H9 (cell line): ENCODE results near the gene GATAD1. TPM values are rescaled to one million over a fixed set of nuclear protein-coding genes. Genes with fewer than 3 reads are reported as not detected.
"Not testable (repeated sequence)": the region's sequence is repeated elsewhere in the genome, so short reads cannot be mapped to it uniquely, and the experiment has no call there.

ENCODE experiments used
- DNase-seq: peaks from one replicate; pipeline ENCODE4 v3.0.0-alpha.2; 2017
- H2AFZ ChIP-seq: one replicate; pipeline ENCODE4 v1.6.1; 2013; ENCODE audit warnings: mild to moderate bottlenecking, low read length, control low read depth, moderate library complexity
- H2AK5ac ChIP-seq: 2 replicates; pipeline ENCODE4 v1.6.1; 2013; ENCODE audit warnings: low read length, control low read depth, mixed read lengths; ENCODE audit not compliant: insufficient read length
- H2BK120ac ChIP-seq: one replicate; pipeline ENCODE4 v1.6.1; 2013; ENCODE audit warnings: low read depth, mild to moderate bottlenecking, low read length, control low read depth, inconsistent platforms; ENCODE audit not compliant: poor library complexity, severe bottlenecking
- H2BK12ac ChIP-seq: 2 replicates; pipeline ENCODE4 v1.6.1; 2013; ENCODE audit warnings: low read length, control low read depth, mixed read lengths, low read depth; ENCODE audit not compliant: insufficient read length
- H2BK15ac ChIP-seq: 2 replicates; pipeline ENCODE4 v1.6.1; 2013; ENCODE audit warnings: low read depth, low read length, control low read depth
- H2BK20ac ChIP-seq: one replicate; pipeline ENCODE4 v1.6.1; 2013; ENCODE audit warnings: low read depth, mild to moderate bottlenecking, low read length, control low read depth, inconsistent platforms; ENCODE audit not compliant: poor library complexity, severe bottlenecking
- H2BK5ac ChIP-seq: 2 replicates; pipeline ENCODE4 v1.6.1; 2013; ENCODE audit warnings: low read length, control low read depth, mixed read lengths; ENCODE audit not compliant: insufficient read length
- H3K14ac ChIP-seq: 2 replicates; pipeline ENCODE4 v1.6.1; 2013; ENCODE audit warnings: low read length, control low read depth; ENCODE audit not compliant: insufficient read depth
- H3K18ac ChIP-seq: 2 replicates; pipeline ENCODE4 v1.6.1; 2013; ENCODE audit warnings: low read depth, mild to moderate bottlenecking, mixed read lengths, low read length, control low read depth; ENCODE audit not compliant: insufficient read length
- H3K23ac ChIP-seq: 2 replicates; pipeline ENCODE4 v1.6.1; 2013; ENCODE audit warnings: low read length, control low read depth, mixed read lengths, low read depth; ENCODE audit not compliant: insufficient read length
- H3K23me2 ChIP-seq: 2 replicates; pipeline ENCODE4 v1.6.1; 2013; ENCODE audit warnings: low read depth, mild to moderate bottlenecking, mixed read lengths, low read length, control low read depth; ENCODE audit not compliant: insufficient read length, poor library complexity, severe bottlenecking
- H3K27ac ChIP-seq: 2 replicates; pipeline ENCODE4 v1.5.1; 2013; ENCODE audit warnings: low read length, control low read depth, mixed read lengths, low read depth; ENCODE audit not compliant: insufficient read length
- H3K27me3 ChIP-seq: 2 replicates; pipeline ENCODE4 v1.6.1; 2013; ENCODE audit warnings: low read length, control low read depth, inconsistent platforms; ENCODE audit not compliant: insufficient read depth
- H3K4ac ChIP-seq: 2 replicates; pipeline ENCODE4 v1.6.1; 2013; ENCODE audit warnings: low read depth, mild to moderate bottlenecking, control low read depth, inconsistent platforms, low read length, moderate library complexity
- H3K4me1 ChIP-seq: 2 replicates; pipeline ENCODE4 v1.6.1; 2013; ENCODE audit warnings: low read length, control low read depth, inconsistent platforms; ENCODE audit not compliant: insufficient read depth
- H3K4me2 ChIP-seq: 2 replicates; pipeline ENCODE4 v1.6.1; 2013; ENCODE audit warnings: low read length, control low read depth, mixed read lengths; ENCODE audit not compliant: insufficient read length, insufficient read depth
- H3K56ac ChIP-seq: 2 replicates; pipeline ENCODE4 v1.6.1; 2013; ENCODE audit warnings: low read depth, mild to moderate bottlenecking, mixed read lengths, low read length, control low read depth; ENCODE audit not compliant: insufficient read length
- H3K79me1 ChIP-seq: 2 replicates; pipeline ENCODE4 v1.6.1; 2013; ENCODE audit warnings: low read depth, mild to moderate bottlenecking, moderate library complexity, low read length, control low read depth, inconsistent platforms; ENCODE audit not compliant: insufficient read depth, poor library complexity, severe bottlenecking
- H3K79me2 ChIP-seq: 2 replicates; pipeline ENCODE4 v1.6.1; 2013; ENCODE audit warnings: low read length, control low read depth, inconsistent platforms; ENCODE audit not compliant: insufficient read depth
- H3K9ac ChIP-seq: 2 replicates; pipeline ENCODE4 v1.6.1; 2013; ENCODE audit warnings: low read length, control low read depth, mixed read lengths; ENCODE audit not compliant: insufficient read length; ENCODE audit errors: extremely low read depth
- H3K9me3 ChIP-seq: one replicate; pipeline ENCODE4 v1.6.1; 2013; ENCODE audit warnings: low read depth, low read length, inconsistent platforms; ENCODE audit not compliant: control insufficient read depth
- H3T11ph ChIP-seq: one replicate; pipeline ENCODE4 v1.6.1; 2013; ENCODE audit warnings: mild to moderate bottlenecking, low read length, control low read depth, inconsistent platforms
- H4K20me1 ChIP-seq: one replicate; pipeline ENCODE4 v1.6.1; 2013; ENCODE audit not compliant: control insufficient read depth, insufficient read length, insufficient read depth
- H4K5ac ChIP-seq: 2 replicates; pipeline ENCODE4 v1.6.1; 2013; ENCODE audit warnings: low read depth, mild to moderate bottlenecking, mixed read lengths, low read length, control low read depth; ENCODE audit not compliant: insufficient read length
- H4K8ac ChIP-seq: replicated peaks from 2 replicates; pipeline ENCODE4 v1.6.1; 2013; ENCODE audit warnings: low read length, control low read depth, mixed read lengths, low read depth; ENCODE audit not compliant: insufficient read length
- H4K91ac ChIP-seq: 2 replicates; pipeline ENCODE4 v1.6.1; 2013; ENCODE audit warnings: low read depth, mild to moderate bottlenecking, moderate library complexity, mixed read lengths, low read length, control low read depth; ENCODE audit not compliant: insufficient read length
- H3K27ac Mint-ChIP-seq, 3 experiments: 2 replicates in 2 of 3; 3 replicates in 1 of 3; pipeline ENCODE4 v1.8.0; 2020 to 2021; ENCODE audit warnings: mixed read lengths in 3 of 3, mild to moderate bottlenecking in 1 of 3, moderate library complexity in 1 of 3
- H3K27me3 Mint-ChIP-seq: 2 replicates; pipeline ENCODE4 v1.8.0; 2021; ENCODE audit warnings: low read depth, mild to moderate bottlenecking, moderate library complexity, mixed read lengths
- H3K36me3 Mint-ChIP-seq, 3 experiments: 2 replicates in 2 of 3; 3 replicates in 1 of 3; pipeline ENCODE4 v1.8.0; 2020 to 2021; ENCODE audit warnings: low read depth in 3 of 3, mixed read lengths in 3 of 3; ENCODE audit not compliant: insufficient read depth in 1 of 3
- H3K4me1 Mint-ChIP-seq, 2 experiments: 2 replicates each; pipeline ENCODE4 v1.8.0; 2020; ENCODE audit warnings: mixed read lengths in 2 of 2
- H3K4me3 Mint-ChIP-seq, 2 experiments: 2 replicates in 1 of 2; 3 replicates in 1 of 2; pipeline ENCODE4 v1.8.0; 2020 to 2021; ENCODE audit warnings: mild to moderate bottlenecking in 2 of 2, mixed read lengths in 2 of 2, moderate library complexity in 1 of 2
- H3K9me3 Mint-ChIP-seq, 2 experiments: 2 replicates in 1 of 2; 3 replicates in 1 of 2; pipeline ENCODE4 v1.8.0; 2020; ENCODE audit warnings: mild to moderate bottlenecking in 2 of 2, mixed read lengths in 2 of 2, moderate library complexity in 1 of 2
- WGBS: extraction: QIAGEN DNeasy Blood & Tissue Kit; methylation state at CpG from one replicate; pipeline ENCODE4 v1.1.7; 2013; ENCODE audit warnings: missing lambda C conversion rate, low lambda C conversion rate, mixed read lengths; ENCODE audit not compliant: insufficient read length; ENCODE audit errors: extremely low coverage; 5-methylcytosine and 5-hydroxymethylcytosine counted together
- total RNA-seq: library from RNA; stranded (reverse); gene quantifications from 2 replicates; pipeline ENCODE4 v1.2.1, GENCODE V29; 2021

Gene GATAD1
- total RNA-seq, 1 experiment from 2014 or later, result 36.5 TPM

DNA sequence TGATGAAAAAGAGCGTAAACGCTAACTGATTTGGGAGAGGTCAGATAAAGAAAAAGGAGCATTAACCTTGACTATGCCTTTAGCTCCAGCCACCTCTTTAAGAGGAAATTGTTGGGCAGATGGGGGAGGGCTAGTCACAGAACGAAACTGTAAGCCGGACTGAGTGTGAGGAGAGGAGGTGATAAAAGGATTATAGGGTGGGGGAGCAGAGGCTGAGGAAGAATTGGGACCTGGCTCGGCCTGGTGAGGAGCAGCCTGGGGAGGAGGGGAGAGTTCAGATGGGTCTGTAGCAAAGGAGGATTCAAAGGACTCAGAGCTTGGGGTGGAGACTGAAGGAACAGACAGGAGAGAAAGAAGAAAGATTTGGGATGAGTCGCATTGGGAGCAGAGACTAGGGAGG, 36.3 kb downstream of the GATAD1 start:
- not testable (repeated sequence) for H4K5ac ChIP-seq, H2AFZ ChIP-seq, H3K79me2 ChIP-seq, H2BK15ac ChIP-seq, H3K4me2 ChIP-seq, H2BK120ac ChIP-seq, H3T11ph ChIP-seq, H3K9ac ChIP-seq, H2AK5ac ChIP-seq, H3K4me1 Mint-ChIP-seq, H4K20me1 ChIP-seq, H3K23ac ChIP-seq, DNase-seq, H3K4ac ChIP-seq, H3K9me3 Mint-ChIP-seq, H3K56ac ChIP-seq, H2BK12ac ChIP-seq, H3K4me3 Mint-ChIP-seq, H3K14ac ChIP-seq, H4K91ac ChIP-seq, H4K8ac ChIP-seq, H3K18ac ChIP-seq, H3K27me3 ChIP-seq, H3K23me2 ChIP-seq, H3K79me1 ChIP-seq, H3K4me1 ChIP-seq, H3K9me3 ChIP-seq, H2BK20ac ChIP-seq, H2BK5ac ChIP-seq, H3K27ac Mint-ChIP-seq, H3K27me3 Mint-ChIP-seq, H3K27ac ChIP-seq
- peaks cover 12 to 27% (median 21%) of the 10 kb centered on the region in 3 experiments; a peak in 6 of 7 replicates for H3K36me3 Mint-ChIP-seq
- WGBS, result no CpG with 5 or more reads among the region's 6 CpGs

DNA sequence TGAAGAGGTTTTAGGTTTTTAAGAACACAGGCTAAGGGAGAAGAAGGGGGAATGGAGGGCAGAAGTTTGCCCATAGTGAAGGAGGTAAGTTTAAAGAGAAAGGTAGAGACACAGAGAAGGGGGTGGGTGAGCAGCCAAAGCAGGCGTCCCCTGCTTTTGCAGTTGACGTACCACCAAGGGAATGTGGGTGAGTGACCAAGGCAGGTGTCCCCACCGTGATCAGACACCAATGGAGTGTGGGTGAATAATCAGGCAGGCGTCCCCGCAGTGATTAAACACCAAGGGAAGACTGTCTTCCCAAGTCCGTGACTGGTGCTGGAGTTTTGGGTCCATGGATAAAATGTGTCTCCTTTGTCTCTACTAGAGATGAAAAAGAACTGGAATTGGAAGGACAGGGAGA, 36.9 kb downstream of the GATAD1 start:
- H3K27me3 ChIP-seq, H3K27ac ChIP-seq, H3K4me1 ChIP-seq, H3K4me2 ChIP-seq, H4K8ac ChIP-seq, H3K4me3 Mint-ChIP-seq, H2BK12ac ChIP-seq, H2AK5ac ChIP-seq, H3K4me1 Mint-ChIP-seq, H3K14ac ChIP-seq, H3K9ac ChIP-seq, H3K27ac Mint-ChIP-seq, H3K56ac ChIP-seq, H2BK15ac ChIP-seq, H3K18ac ChIP-seq, H3K23me2 ChIP-seq, H2BK120ac ChIP-seq, DNase-seq, H4K91ac ChIP-seq, H3T11ph ChIP-seq, H3K9me3 ChIP-seq, H4K5ac ChIP-seq, H4K20me1 ChIP-seq, H2BK5ac ChIP-seq, H3K4ac ChIP-seq, H3K79me1 ChIP-seq, H3K79me2 ChIP-seq, H3K23ac ChIP-seq, H3K27me3 Mint-ChIP-seq, H2AFZ ChIP-seq, H2BK20ac ChIP-seq, H3K9me3 Mint-ChIP-seq: not testable (repeated sequence)
- no CpG with 5 or more reads among the region's 6 CpGs for WGBS
- H3K36me3 Mint-ChIP-seq, result peaks cover 13 to 32% (median 24%) of the 10 kb centered on the region in 3 experiments; a peak in 6 of 7 replicates
